Measurements from ENCODE around the gene DNAH3.

GRCh38 chr16:20971401-20971800 is 179.2 kb downstream of the DNAH3 start:
- TF ChIP-seq CTCF (IDR thresholded peaks at IDR 0.05; ENCODE audit: low read depth, low read length) (no peak), EZH2phosphoT487 (IDR thresholded peaks at IDR 0.05; ENCODE audit: low read depth) (no peak)
